ENCODE results near the gene FRAS1.
"Not testable (repeated sequence)": the region's sequence is repeated elsewhere in the genome, so short reads cannot be mapped to it uniquely, and the experiment has no call there.

FRAS1 gene

GRCh38 chr4:78214078-78214477, 157.0 kb downstream of the FRAS1 start:
- DNase-seq (ENCODE audit: low read depth in 2 of 2): no peak

DNA sequence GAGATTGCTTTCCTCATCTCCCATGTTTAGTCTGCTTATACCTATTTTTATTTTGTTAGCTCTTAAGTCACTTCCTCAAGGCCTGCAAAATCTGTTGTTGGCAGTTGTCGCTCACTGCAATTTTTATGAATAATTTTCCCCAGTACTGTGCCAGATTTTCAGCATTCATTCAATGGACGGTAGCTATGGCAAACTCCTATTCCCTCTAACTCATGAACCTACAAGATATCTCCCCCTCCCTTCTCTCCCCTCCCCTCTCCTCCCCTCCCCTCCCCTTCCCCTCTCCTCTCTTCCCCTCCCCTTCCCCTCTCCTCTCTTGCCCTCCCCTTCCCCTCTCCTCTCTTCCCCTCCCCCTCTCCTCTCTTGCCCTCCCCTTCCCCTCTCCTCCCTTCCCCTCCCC, 160.4 kb downstream of the FRAS1 start:
- DNase-seq (ENCODE audit: low read depth in 2 of 2): no peak

- DNase-seq (ENCODE audit: low read depth in 2 of 2): no peak
These were observed 161.1 kb downstream of the FRAS1 start for GRCh38 chr4:78218260-78218659.

GRCh38 chr4:78219825-78220224, 162.7 kb downstream of the FRAS1 start:
- DNase-seq (ENCODE audit: low read depth in 2 of 2): no peak

- DNase-seq (ENCODE audit: low read depth in 2 of 2): no peak
These were observed 163.2 kb downstream of the FRAS1 start for GRCh38 chr4:78220283-78220682.

GRCh38 chr4:78222575-78223186, 165.6 kb downstream of the FRAS1 start:
- DNase-seq (ENCODE audit: low read depth in 2 of 2): no peak

- no peak for DNase-seq (ENCODE audit: low read depth in 2 of 2)
These were observed 168.1 kb downstream of the FRAS1 start for GRCh38 chr4:78225236-78225635.

DNA sequence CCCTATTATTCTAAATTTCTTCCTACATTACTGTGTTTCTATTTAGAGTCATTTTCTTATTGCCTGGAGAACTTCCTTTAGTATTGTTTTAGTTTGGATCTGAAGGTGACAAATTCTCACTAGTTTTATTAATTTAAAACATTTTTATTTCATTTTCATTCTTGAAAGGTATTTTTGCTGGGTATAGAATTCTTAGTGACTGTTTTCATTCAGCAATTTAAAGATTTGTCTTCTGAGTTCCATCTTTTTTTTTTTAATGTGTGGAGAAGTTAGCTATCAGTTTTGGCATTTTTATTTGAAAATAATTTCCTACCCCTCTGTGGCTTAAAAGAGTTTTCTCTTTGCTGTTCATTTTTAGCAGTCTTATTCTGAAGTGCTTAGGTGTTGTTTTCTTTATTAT, 169.2 kb downstream of the FRAS1 start:
- no peak for DNase-seq (ENCODE audit: low read depth in 2 of 2)

- no peak for DNase-seq (ENCODE audit: low read depth in 2 of 2)
These were observed 170.4 kb downstream of the FRAS1 start for GRCh38 chr4:78227411-78228057.

- DNase-seq (ENCODE audit: low read depth in 2 of 2): no peak
These were observed 178.7 kb downstream of the FRAS1 start for GRCh38 chr4:78235800-78236199.

DNA sequence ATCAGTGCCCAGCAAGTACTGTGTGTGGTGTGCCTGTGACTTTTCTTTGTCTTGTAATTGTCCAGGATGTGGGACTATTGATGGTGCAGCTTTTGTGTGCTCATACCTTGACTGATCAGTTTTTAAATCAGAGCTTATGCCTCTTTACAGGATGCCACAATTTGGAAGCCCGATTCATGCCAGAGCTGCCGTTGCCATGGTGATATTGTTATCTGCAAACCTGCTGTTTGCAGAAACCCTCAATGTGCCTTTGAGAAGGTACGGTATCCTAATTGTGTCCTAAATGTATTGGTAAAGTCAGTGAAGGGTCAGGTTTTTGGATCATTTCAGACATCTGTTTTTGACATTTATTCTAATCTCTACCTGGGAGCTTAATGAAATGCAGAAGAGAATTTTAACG, 180.2 kb downstream of the FRAS1 start:
- DNase-seq (ENCODE audit: low read depth in 2 of 2): no peak

DNA sequence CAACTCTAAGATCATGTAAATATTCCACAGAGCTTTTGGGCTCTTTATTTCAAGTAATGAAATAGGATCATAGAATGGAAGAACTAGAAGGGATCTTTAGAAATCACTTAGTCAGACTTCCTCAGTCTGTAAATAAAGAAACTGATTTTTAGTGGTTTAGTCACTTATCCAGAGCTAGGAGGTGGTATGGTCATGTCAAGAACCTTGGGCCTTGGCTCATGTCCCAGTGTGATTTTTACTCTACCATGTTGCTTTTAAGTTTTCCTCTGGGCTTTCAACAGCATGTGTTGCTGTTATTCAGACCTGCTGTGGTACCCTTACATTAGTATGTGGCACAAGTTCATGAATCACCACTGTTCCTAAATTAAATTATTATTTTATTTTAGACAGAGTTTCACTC, 184.9 kb downstream of the FRAS1 start:
- DNase-seq (ENCODE audit: low read depth in 2 of 2): no peak

DNA sequence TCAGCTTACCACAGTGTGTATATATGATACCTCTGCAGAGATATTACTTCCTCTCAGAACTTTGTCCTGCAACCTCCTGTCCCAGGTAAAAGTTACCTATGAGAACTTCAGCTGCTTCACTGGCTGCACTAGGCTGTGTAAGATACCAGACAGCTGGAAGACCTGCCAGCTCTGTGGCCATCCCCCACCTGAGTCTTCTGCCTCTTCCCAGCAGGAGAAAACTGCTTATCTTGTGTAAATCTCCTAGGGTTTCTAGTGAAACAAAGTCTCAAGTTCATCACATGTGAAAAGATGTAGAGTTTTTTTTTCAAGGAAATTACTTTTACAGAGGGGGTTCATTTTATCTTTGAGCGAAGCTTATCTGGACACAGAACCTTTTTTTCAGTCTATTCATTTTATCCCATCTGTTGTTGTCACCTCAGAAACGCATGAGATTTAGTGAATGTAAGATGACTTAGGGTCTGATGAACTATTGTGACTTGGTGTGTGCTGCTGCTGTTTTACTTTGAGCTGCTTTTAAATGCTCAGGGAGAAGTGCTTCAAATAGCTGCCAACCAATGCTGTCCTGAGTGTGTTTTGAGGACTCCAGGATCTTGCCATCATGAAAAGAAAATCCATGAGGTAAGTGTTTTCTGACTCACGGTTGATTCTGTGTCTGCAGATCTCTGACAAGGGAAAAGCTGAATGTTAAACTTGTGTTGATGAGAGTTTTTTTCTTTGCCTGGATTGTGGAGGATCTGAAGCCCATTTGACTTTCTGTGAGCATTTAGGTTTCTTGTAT, 187.8 kb downstream of the FRAS1 start:
- no peak for DNase-seq (ENCODE audit: low read depth in 2 of 2)

DNA sequence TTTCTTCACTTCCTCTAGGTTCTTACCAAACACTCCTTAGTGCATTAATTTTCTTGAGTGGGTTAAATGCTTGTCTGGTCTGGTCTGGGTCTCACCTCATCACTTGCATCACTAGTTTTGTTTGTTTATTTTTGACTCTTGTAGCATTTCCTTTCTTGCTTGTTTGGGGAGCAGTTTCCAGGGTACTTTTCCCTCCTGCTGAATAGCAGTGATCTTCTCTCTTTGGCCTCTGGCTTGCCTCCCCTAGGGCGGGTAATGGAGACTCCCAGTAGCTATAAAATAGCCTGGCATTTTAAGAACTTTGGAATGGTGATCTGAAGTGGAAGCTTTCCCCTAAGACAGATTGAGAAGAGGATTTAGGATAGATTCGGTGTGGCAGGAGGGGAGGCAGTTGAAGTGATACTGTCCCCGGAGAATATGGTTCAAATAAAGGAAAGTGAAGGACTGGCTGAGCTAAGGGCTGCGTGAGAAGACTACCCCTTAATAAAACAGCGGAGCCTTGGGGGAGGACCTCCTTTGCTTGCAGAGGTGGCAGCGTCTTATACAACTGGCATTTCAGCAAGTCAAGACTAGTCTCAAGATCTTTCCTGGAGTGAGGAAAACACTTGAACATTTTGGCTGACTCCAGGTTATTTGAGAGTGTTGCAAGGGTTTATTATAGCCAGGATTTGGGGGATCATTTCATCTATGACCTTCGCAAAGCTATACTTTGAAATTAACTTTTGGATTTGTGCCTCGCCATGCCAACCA, 190.6 kb downstream of the FRAS1 start:
- DNase-seq (ENCODE audit: low read depth in 2 of 2): no peak

GRCh38 chr4:78250500-78250899, 193.4 kb downstream of the FRAS1 start:
- no peak for DNase-seq (ENCODE audit: low read depth in 2 of 2)

- DNase-seq (ENCODE audit: low read depth in 2 of 2): not testable (repeated sequence)
These were observed 195.7 kb downstream of the FRAS1 start for GRCh38 chr4:78252773-78253172.

DNA sequence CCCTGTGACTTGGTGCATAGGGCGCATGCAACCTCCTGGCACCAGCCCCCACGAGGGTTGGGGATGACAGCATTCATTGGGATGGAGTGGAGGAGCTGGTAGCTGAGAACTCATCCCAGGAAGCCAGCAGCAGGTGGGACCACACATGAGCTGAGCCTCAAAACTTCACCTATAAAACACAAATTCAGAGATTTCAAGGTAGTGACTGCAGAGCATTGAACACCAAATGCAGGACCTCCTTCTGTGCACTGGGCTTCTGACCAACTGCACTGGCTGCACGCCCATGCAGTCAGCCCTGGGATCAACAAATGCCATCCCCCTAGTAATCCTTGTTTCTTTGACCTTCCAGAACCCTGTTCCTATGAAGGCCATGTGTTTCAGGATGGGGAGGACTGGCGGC, 197.8 kb downstream of the FRAS1 start:
- DNase-seq (ENCODE audit: low read depth in 2 of 2): no peak

DNA sequence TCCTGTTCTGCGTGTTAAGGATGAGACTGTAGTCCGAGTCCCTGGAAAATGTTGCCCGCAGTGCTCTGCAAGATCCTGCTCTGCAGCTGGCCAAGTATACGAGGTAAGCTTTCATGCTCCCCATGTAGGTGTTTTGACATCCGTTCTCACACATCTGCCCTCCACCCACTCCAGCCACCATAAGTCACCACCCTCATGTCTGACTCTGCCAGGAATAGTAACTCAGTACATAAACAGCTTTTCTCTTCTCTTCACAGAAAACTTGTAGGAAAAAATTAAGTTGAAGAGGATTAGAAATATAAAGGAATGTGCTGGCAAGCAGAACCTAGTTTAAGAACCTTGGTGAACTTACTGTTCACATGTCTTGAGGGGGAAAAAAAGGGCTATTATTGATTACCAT, 207.9 kb downstream of the FRAS1 start:
- no peak for DNase-seq (ENCODE audit: low read depth in 2 of 2)

DNA sequence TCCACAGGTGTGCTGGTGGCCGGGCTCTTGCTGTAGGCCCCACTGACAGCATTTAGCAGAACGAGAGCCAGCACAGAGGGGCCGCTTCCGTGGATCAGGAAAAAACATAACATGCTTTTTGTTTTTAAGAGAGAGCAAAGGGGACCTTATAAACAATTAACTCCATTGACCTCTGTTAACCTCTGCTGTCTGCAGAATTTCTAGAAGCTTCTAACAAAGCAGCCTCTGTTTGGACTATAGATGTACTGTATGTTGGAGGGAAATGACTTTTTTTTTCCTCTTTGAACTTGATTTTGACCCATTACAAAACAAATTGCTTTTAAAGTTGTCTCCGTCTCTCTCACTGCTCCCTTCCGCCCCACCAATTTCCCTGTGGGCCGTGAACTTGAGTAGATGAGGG, 210.7 kb downstream of the FRAS1 start:
- DNase-seq (ENCODE audit: low read depth in 2 of 2): no peak

DNA sequence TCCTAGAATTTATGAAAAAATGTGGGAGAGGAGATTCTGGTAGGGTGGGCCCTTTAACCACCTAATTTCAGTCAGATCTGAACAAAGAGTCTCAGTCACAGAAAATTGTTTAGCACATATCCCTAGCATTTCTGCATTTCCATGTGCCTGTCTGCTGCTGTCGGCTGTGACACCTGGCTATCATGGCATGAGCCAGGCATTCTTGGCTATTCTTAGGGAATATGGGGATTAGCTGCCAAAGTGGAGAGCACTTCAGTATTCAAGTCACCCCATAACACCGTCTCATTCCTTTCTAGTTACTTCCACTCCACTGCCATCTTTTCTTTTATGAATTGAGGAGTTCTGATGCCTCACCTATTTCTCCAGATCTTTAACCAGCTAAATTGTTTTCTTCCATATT, 211.5 kb downstream of the FRAS1 start:
- no peak for DNase-seq (ENCODE audit: low read depth in 2 of 2)

DNA sequence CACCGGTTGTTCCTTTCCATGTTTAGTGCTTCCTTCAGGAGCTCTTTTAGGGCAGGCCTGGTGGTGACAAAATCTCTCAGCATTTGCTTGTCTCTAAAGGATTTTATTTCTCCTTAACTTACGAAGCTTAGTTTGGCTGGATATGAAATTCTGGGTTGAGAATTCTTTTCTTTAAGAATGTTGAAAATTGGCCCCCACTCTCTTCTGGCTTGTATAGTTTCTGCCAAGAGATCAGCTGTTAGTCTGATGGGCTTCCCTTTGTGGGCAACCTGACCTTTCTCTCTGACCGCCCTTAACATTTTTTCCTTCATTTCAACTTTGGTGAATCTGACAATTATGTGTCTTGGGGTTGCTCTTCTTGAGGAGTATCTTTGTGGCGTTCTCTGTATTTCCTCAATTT, 218.3 kb downstream of the FRAS1 start:
- DNase-seq (ENCODE audit: low read depth in 2 of 2): not testable (repeated sequence)

DNA sequence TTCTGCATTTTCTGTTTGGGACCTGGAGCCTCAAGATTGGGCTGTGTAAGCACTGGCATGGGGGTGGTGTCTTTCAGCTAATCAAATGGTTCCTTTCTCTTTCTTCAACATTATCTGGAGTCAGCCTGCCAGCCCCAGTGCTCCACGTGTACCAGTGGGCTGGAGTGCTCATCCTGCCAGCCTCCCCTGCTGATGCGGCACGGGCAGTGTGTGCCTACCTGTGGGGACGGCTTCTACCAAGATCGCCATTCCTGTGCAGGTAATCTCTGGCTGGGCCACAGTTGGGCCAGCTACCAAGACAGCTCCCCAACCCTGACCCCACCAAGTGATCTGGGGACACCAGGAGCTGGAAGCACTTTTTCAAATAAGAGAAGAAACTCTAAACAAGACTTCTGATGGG, 229.2 kb downstream of the FRAS1 start:
- no peak for DNase-seq (ENCODE audit: low read depth in 2 of 2)

All from stimulated activated CD8-positive, alpha-beta memory T cell treated with anti-CD3 and anti-CD28 coated beads, Interleukin-7, amount 100 ng/mL, for 4 hours (primary cell).